GM18498 (cell line): ENCODE results near the gene PPP2R5A.

Experiments used
- ATAC-seq: cut with Tn5 transposase; IDR thresholded peaks from one replicate; pipeline ENCODE4 v1.9.1; 2021; ENCODE audit warnings: mild to moderate bottlenecking, moderate library complexity; ENCODE audit not compliant: unreplicated experiment

PPP2R5A gene

DNA sequence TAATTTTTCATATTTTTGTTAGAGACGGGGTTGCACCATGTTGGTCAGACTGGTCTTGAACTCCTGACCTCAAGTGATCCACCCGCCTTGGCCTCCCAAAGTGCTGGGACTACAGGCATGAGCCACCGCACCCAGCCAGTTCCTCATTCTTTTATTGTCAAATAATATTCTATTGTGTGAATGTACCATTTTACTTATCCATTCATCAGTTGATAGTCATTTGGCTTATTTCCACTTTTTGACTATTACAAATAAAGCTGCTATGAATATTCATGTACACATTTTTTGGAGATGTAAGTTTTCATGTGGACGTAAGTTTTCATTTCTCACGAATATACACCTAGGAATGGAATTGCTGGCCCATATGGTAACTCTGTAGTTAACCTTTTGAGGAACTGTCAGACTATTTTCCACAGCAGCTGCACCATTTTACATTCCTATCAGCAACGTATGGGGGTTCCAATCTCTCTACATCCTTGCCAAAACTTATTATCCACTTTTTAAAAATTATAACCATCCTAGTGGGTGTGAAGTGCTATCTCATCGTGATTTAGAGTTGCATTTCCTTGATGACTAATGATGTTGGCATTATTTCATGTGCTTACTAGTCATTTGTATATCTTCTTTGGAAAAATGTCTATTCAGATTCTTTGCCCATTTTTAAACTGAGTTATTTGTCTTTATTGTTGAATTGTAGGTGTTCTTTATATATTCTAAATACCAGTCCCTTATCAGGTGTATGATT is 116.8 kb downstream of the PPP2R5A start:
- ATAC-seq = no peak

DNA sequence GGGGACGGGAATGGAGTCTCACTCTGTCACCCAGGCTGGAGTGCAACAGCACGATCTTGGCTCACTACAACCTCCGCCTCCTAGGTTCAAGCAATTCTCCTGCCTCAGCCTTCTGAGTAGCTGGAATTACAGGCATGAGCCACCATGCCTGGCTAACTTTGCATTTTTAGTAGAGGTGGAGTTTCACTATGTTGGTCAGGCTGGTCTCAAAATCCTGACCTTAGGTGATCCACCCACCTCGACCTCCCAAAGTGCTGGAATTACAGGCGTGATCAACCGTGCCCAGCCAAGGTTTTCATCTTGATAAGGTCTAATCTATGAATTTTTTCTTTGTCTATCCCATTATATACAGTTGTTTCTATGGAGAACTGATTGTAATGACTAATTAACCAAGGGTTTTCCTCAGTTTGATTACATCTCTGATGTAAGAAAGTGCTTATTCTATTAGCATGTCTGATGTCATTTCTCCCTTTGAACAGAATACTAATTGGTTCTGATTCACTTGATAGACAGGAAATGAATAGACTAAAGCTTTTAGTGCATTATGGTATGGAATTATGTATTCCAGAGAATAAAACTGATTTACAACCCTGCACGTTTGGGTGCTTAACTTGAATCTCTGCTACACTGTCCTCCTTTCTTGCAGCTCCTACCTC is 117.6 kb downstream of the PPP2R5A start:
- ATAC-seq = no peak

DNA sequence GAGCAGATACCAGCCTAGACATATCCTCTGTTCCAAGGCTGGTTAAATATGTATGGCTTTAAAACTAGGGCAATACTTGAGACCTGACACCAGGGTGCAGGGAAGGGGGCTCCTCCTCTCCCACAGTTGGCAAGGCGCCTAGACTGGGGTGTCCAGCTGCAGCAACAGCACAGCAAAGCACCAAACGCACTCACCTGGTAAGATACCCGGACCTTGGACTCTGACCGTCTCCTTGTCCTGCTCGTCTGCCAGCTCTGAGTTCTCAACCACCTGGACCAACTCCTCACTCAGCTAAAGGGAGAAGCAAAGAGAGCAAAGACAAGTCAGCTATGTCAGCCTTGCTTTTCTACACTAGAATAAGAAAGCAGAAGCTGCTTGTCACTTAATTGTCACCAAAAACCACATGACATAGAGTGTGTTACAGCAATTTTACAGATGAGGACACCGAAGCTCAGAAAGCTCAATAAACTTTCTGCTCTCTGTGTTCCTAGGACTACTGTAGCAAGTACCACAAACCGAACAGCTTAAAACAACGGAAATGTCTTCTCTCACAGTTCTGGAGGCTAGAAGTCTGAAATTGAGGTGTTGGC is 125.1 kb downstream of the PPP2R5A start:
- no peak for ATAC-seq
